Keratinocyte (primary cell): ENCODE data around the gene FBXL2. TPM values are rescaled to one million over a fixed set of nuclear protein-coding genes. Genes with fewer than 3 reads are reported as not detected.

Source experiments
- DNase-seq: peaks from one replicate; pipeline ENCODE4 v3.0.0-alpha.2; 2011; ENCODE audit warnings: low read depth, missing footprints, low spot score
- FAIRE-seq: peaks from 2 replicates; lab custom pipeline; 2011; peaks lifted over from hg19 to GRCh38; lab: Jason Lieb, UNC
- H2AFZ ChIP-seq: 2 replicates; pipeline ENCODE4 v1.6.0; 2012; ENCODE audit warnings: low read length, control low read depth, inconsistent platforms; ENCODE audit not compliant: control insufficient read depth
- H3K27ac ChIP-seq: 2 replicates; pipeline ENCODE4 v1.5.1; 2011; ENCODE audit warnings: low read length; ENCODE audit not compliant: control insufficient read depth, insufficient read depth
- H3K27me3 ChIP-seq: 3 replicates; pipeline ENCODE4 v1.6.0; 2011; ENCODE audit warnings: low read length; ENCODE audit not compliant: control insufficient read depth, insufficient read depth; ENCODE audit errors: extremely low read depth
- H3K36me3 ChIP-seq, 2 experiments: 2 replicates in 1 of 2; 3 replicates in 1 of 2; pipeline ENCODE4 v1.5.1; 2011; ENCODE audit warnings: low read length in 2 of 2, mild to moderate bottlenecking in 1 of 2; ENCODE audit not compliant: control insufficient read depth in 2 of 2, insufficient read depth in 2 of 2; ENCODE audit errors: extremely low read depth in 1 of 2
- H3K4me1 ChIP-seq: 3 replicates; pipeline ENCODE4 v1.5.1; 2011; ENCODE audit warnings: low read length; ENCODE audit not compliant: control insufficient read depth, insufficient read depth; ENCODE audit errors: extremely low read depth
- H3K4me2 ChIP-seq: 3 replicates; pipeline ENCODE4 v1.6.0; 2011; ENCODE audit warnings: low read depth, low read length; ENCODE audit not compliant: control insufficient read depth, insufficient read depth; ENCODE audit errors: extremely low read depth
- H3K4me3 ChIP-seq, 3 experiments: fragments of 200-600 bp in 1 of 3; sonication (generic) in 1 of 3; 2 replicates in 2 of 3; 3 replicates in 1 of 3; pipeline ENCODE4 v1.5.1; 2011 to 2016; ENCODE audit warnings: low read length in 3 of 3, mild to moderate bottlenecking in 3 of 3, control low read depth in 2 of 3, inconsistent platforms in 1 of 3, low read depth in 1 of 3, mixed read lengths in 1 of 3, mixed run types in 1 of 3, moderate library complexity in 1 of 3; ENCODE audit not compliant: control insufficient read depth in 2 of 3, insufficient read depth in 2 of 3; ENCODE audit errors: extremely low read depth in 1 of 3
- H3K79me2 ChIP-seq: 2 replicates; pipeline ENCODE4 v1.6.0; 2012; ENCODE audit warnings: low read length; ENCODE audit not compliant: control insufficient read depth, insufficient read depth
- H3K9ac ChIP-seq: 3 replicates; pipeline ENCODE4 v1.6.0; 2011; ENCODE audit warnings: low read length; ENCODE audit not compliant: control insufficient read depth, insufficient read depth; ENCODE audit errors: extremely low read depth
- H3K9me1 ChIP-seq: 3 replicates; pipeline ENCODE4 v1.6.0; 2011; ENCODE audit warnings: low read length; ENCODE audit not compliant: control insufficient read depth, insufficient read depth; ENCODE audit errors: extremely low read depth
- H3K9me3 ChIP-seq: 2 replicates; pipeline ENCODE4 v1.5.1; 2012; ENCODE audit warnings: low read depth, low read length; ENCODE audit not compliant: control insufficient read depth
- H4K20me1 ChIP-seq: 3 replicates; pipeline ENCODE4 v1.6.0; 2011; ENCODE audit warnings: low read length; ENCODE audit not compliant: control insufficient read depth, insufficient read depth; ENCODE audit errors: extremely low read depth
- EZH2 ChIP-seq: IDR thresholded peaks from one replicate; pipeline ENCODE4 v1.6.1; 2012; ENCODE audit warnings: inconsistent platforms, mild to moderate bottlenecking, low read length, moderate library complexity
- dilution Hi-C: fragments of 300-500 bp; cut with MboI; formaldehyde crosslinking; loops from one replicate; pipeline ENCODE4 v1.7.0; 2020; ENCODE audit warnings: low sequenced_read_pairs; ENCODE audit not compliant: extremely low pct_ligation_motif_present
- polyA plus RNA-seq, 5 experiments: library from polyadenylated mRNA; depleted of rRNA in 3 of 5; stranded (reverse) in 3 of 5; stranded (forward) in 1 of 5; unstranded in 1 of 5; fragments of >200 nt; gene quantifications; 1 replicate in 1 of 5; 2 replicates in 3 of 5; 3 replicates in 1 of 5; pipeline versions ENCODE4 v1.2.1 to v1.2.3, GENCODE V29; 2011 to 2012; ENCODE audit warnings: missing spikeins in 2 of 5, low read depth in 1 of 5, low replicate concordance in 1 of 5
- TF ChIP-seq, protein P1 (sequence below), 3 experiments: IDR thresholded peaks in 1 of 3; conservative IDR thresholded peaks in 1 of 3; optimal IDR thresholded peaks in 1 of 3; 2 replicates in 2 of 3; 3 replicates in 1 of 3; pipeline versions ENCODE3 to v1.5.1; 2011; ENCODE audit warnings: low read length in 3 of 3, mild to moderate bottlenecking in 3 of 3, moderate library complexity in 2 of 3, control low read depth in 1 of 3, inconsistent platforms in 1 of 3; ENCODE audit not compliant: insufficient read depth in 2 of 3; ENCODE audit errors: extremely low read depth in 1 of 3

FBXL2 gene
- polyA plus RNA-seq, 1 donor (not counting 4 experiments of a cell fraction or from before 2014, with no cell fraction given), result 25.9 TPM

DNA sequence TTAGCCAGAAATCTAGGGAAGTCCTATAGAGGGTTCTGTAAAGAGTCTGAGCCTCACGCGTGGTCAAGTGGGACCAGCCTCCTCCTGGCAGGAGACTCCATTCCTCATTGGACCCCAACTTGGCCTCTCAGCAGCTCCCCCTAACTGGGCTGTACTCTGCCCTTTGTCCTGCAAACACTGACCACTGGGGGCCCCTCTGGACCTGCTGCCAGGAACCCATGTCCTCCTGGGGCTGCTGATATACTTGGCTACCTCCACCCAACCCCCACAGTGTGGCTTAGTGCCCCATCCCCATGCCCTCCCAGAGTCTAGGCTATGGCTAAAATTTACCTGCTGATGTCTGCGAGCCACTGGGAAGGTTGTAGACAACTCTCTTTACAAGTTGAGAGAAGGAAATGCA lies 100.2 kb downstream of the FBXL2 start:
- no peaks in the 10 kb centered on the region for H4K20me1 ChIP-seq
- H3K36me3 ChIP-seq, result peaks cover 18 to 32% of the 10 kb centered on the region in 2 experiments
- no peaks in the 10 kb centered on the region for H3K9me3 ChIP-seq
- H3K27me3 ChIP-seq, result no peaks in the 10 kb centered on the region
- no peak for DNase-seq
- no peak overlapping the region for H3K9ac ChIP-seq
- no peak overlapping the region for H3K4me2 ChIP-seq
- no peaks in the 10 kb centered on the region for H3K9me1 ChIP-seq
- no peak for FAIRE-seq
- no peak overlapping the region for H2AFZ ChIP-seq
- H3K4me3 ChIP-seq, result no peak overlapping the region
- dilution Hi-C loops, result no loop called here
- H3K79me2 ChIP-seq, result no peaks in the 10 kb centered on the region
- no peak for TF ChIP-seq EZH2
- TF ChIP-seq, protein P1, sequence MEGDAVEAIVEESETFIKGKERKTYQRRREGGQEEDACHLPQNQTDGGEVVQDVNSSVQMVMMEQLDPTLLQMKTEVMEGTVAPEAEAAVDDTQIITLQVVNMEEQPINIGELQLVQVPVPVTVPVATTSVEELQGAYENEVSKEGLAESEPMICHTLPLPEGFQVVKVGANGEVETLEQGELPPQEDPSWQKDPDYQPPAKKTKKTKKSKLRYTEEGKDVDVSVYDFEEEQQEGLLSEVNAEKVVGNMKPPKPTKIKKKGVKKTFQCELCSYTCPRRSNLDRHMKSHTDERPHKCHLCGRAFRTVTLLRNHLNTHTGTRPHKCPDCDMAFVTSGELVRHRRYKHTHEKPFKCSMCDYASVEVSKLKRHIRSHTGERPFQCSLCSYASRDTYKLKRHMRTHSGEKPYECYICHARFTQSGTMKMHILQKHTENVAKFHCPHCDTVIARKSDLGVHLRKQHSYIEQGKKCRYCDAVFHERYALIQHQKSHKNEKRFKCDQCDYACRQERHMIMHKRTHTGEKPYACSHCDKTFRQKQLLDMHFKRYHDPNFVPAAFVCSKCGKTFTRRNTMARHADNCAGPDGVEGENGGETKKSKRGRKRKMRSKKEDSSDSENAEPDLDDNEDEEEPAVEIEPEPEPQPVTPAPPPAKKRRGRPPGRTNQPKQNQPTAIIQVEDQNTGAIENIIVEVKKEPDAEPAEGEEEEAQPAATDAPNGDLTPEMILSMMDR (optimal IDR thresholded peaks at IDR 0.05 in 1 of 3, IDR thresholded peaks at IDR 0.05 in 1 of 3, conservative IDR thresholded peaks at IDR 0.05 in 1 of 3; ENCODE audit: extremely low read depth in 1 of 3, insufficient read depth in 2 of 3, low read length in 3 of 3), result no peak
- H3K27ac ChIP-seq, result no peak overlapping the region
- H3K4me1 ChIP-seq, result peaks cover 6% of the 10 kb centered on the region

DNA sequence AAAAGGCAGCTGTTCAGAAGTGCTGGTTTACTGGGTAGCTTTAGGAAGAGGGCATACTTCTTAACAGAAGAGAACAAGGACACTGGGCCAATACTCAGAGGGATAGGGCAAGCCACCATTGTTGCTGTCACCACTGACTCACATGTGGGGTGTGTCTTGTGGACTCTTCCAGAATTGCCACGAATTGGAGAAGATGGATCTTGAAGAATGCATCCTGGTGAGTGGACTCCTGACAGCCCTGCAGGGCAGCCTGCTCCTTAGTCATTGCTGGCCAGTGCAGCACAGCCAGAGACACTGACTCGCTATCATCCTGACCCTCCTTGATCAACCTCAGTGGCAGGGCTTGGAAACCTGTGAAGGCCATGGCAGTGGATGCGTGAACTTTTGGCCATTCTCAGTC lies 100.7 kb downstream of the FBXL2 start:
- H2AFZ ChIP-seq, result no peak overlapping the region
- H3K27me3 ChIP-seq, result no peaks in the 10 kb centered on the region
- H3K4me3 ChIP-seq, result no peak overlapping the region
- H3K4me1 ChIP-seq, result peaks cover 2% of the 10 kb centered on the region
- H3K27ac ChIP-seq, result no peak overlapping the region
- DNase-seq, result no peak
- H3K9ac ChIP-seq, result no peak overlapping the region
- H3K9me1 ChIP-seq, result no peaks in the 10 kb centered on the region
- TF ChIP-seq EZH2, result no peak
- TF ChIP-seq, protein P1 (optimal IDR thresholded peaks at IDR 0.05 in 1 of 3, IDR thresholded peaks at IDR 0.05 in 1 of 3, conservative IDR thresholded peaks at IDR 0.05 in 1 of 3; ENCODE audit: extremely low read depth in 1 of 3, insufficient read depth in 2 of 3, low read length in 3 of 3), result no peak
- dilution Hi-C loops, result no loop called here
- H4K20me1 ChIP-seq, result no peaks in the 10 kb centered on the region
- FAIRE-seq, result no peak
- H3K36me3 ChIP-seq, result peaks cover 18 to 33% of the 10 kb centered on the region in 2 experiments
- no peaks in the 10 kb centered on the region for H3K9me3 ChIP-seq
- H3K79me2 ChIP-seq, result no peaks in the 10 kb centered on the region
- no peak overlapping the region for H3K4me2 ChIP-seq
